AG04449 (cell line): Measurements from ENCODE around the gene TMEM139.

Experiments
- CTCF ChIA-PET: fragments of 350-600 bp; formaldehyde crosslinking; extraction: SDS; loops from one replicate; lab custom pipeline; 2021; ENCODE audit warnings: antibody characterized with exemption; lab: Yijun Ruan, JAX
- POLR2A ChIA-PET: fragments of 400-600, 350-600 bp; formaldehyde crosslinking; extraction: SDS; loops from one replicate; lab custom pipeline; 2020; ENCODE audit warnings: antibody characterized with exemption, inconsistent platforms; lab: Yijun Ruan, JAX
- DNase-seq: peaks from one replicate; pipeline ENCODE4 v3.0.0-alpha.2; 2010; ENCODE audit warnings: low read depth, low spot score
- H3K4me3 ChIP-seq: 2 replicates; pipeline ENCODE4 v1.5.1; 2011; ENCODE audit warnings: low read depth, mild to moderate bottlenecking, control low read depth, low read length
- TF ChIP-seq, protein P1 (sequence below): IDR thresholded peaks from one replicate; pipeline ENCODE4 v1.5.1; 2011; ENCODE audit warnings: mild to moderate bottlenecking, moderate library complexity, low read length, control low read depth, inconsistent platforms; ENCODE audit not compliant: insufficient read depth; ENCODE audit errors: missing control alignments

The TMEM139 gene

DNA sequence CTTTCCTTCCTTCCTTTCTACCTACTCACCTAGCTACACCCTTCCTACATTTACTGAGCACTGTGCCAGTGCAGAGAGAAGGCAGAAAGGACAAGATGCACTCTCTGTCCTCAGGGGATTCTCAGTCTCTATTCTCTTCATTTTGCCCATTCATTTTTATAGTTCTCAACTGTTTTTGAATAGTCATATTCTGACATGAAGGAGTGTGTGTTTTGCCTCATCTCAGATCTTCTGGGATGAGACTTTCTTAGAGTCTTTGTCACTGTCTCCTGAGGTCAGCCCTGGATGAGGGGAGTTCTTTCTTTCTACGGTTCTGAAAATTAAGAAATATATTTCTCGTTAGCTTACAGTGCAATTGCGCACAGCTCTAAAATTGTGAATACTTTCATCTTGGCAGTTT is 52.5 kb downstream of the TMEM139 start:
- H3K4me3 ChIP-seq, result no peak overlapping the region
- POLR2A ChIA-PET, result interaction anchor here (1.1 kb wide), 1 partner anchor 13 kb away, joined by 3 read pairs; no protein-coding TSS in a partner anchor
- no peak for DNase-seq
- CTCF ChIA-PET, result interaction anchor here (1.0 to 3.8 kb wide), 3 partner anchors 9 to 41 kb away, joined by 3 to 26 read pairs (median 4); no protein-coding TSS in a partner anchor
- TF ChIP-seq, protein P1, sequence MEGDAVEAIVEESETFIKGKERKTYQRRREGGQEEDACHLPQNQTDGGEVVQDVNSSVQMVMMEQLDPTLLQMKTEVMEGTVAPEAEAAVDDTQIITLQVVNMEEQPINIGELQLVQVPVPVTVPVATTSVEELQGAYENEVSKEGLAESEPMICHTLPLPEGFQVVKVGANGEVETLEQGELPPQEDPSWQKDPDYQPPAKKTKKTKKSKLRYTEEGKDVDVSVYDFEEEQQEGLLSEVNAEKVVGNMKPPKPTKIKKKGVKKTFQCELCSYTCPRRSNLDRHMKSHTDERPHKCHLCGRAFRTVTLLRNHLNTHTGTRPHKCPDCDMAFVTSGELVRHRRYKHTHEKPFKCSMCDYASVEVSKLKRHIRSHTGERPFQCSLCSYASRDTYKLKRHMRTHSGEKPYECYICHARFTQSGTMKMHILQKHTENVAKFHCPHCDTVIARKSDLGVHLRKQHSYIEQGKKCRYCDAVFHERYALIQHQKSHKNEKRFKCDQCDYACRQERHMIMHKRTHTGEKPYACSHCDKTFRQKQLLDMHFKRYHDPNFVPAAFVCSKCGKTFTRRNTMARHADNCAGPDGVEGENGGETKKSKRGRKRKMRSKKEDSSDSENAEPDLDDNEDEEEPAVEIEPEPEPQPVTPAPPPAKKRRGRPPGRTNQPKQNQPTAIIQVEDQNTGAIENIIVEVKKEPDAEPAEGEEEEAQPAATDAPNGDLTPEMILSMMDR, result no peak
